ENCODE results near the gene DDA1.

The DDA1 gene

GRCh38 chr19:17289489-17289888, 19.9 kb upstream of the DDA1 start:
- peak; percentile 80 to 90 (median 82) for DNase-seq

- peak; percentile 84 to 92 (median 88) for DNase-seq
These were observed 16.9 kb upstream of the DDA1 start for GRCh38 chr19:17292301-17293074.

GRCh38 chr19:17293605-17294004, 15.8 kb upstream of the DDA1 start:
- DNase-seq = no peak

- peak; percentile 50 to 75 (median 53) for DNase-seq
These were observed 15.1 kb upstream of the DDA1 start for GRCh38 chr19:17294051-17294891.

- peak in 1 of 3 donors; percentile 16 for DNase-seq
These were observed 13.8 kb upstream of the DDA1 start for GRCh38 chr19:17295551-17295950.

- DNase-seq = peak; percentile 23 to 37 (median 33)
These were observed 13.1 kb upstream of the DDA1 start for GRCh38 chr19:17296273-17296672.

GRCh38 chr19:17296976-17297375, 12.4 kb upstream of the DDA1 start:
- DNase-seq = no peak

- no peak for DNase-seq
These were observed 8.3 kb upstream of the DDA1 start for GRCh38 chr19:17300992-17301619.

- DNase-seq = peak; percentile 68 to 74 (median 69)
These were observed 6.8 kb upstream of the DDA1 start for GRCh38 chr19:17302391-17303166.

GRCh38 chr19:17303167-17303939, 6.0 kb upstream of the DDA1 start, which contains the start of gene ABHD8:
ABHD8 (minus strand) TSS chr19:17303425; CDS start chr19:17301616, 1,809 bp downstream.
- DNase-seq = peak; percentile 99

- peak in 1 of 3 donors; percentile 18 for DNase-seq
These were observed 5.5 kb upstream of the DDA1 start for GRCh38 chr19:17303940-17304267.

- no peak for DNase-seq
These were observed 4.8 kb upstream of the DDA1 start for GRCh38 chr19:17304386-17305215.

GRCh38 chr19:17305216-17305516, 4.2 kb upstream of the DDA1 start:
- no peak for DNase-seq

GRCh38 chr19:17305517-17306284, 3.7 kb upstream of the DDA1 start, which contains the start of gene MRPL34:
MRPL34 (plus strand) TSS chr19:17305872; CDS start chr19:17305893, 21 bp downstream.
- DNase-seq = peak; percentile 97 to 99 (median 99)

GRCh38 chr19:17306285-17306714, 3.1 kb upstream of the DDA1 start:
- no peak for DNase-seq

- no peak for DNase-seq
These were observed 1.4 kb upstream of the DDA1 start for GRCh38 chr19:17307876-17308377.

- DNase-seq = peak in 1 of 3 donors; percentile 20
These were observed 650 bp downstream of the DDA1 start for GRCh38 chr19:17309965-17310461.

- no peak for DNase-seq
These were observed 2.3 kb downstream of the DDA1 start for GRCh38 chr19:17311455-17312188.

Data from suppressor macrophage treated with lipopolysaccharide for 1 hour (primary cell).